GM21367 (cell line): Measurements from ENCODE around the gene ASGR2.
"Not testable (repeated sequence)": the region's sequence is repeated elsewhere in the genome, so short reads cannot be mapped to it uniquely, and the experiment has no call there.

Source experiments
- ATAC-seq: cut with Tn5 transposase; IDR thresholded peaks from one replicate; pipeline ENCODE4 v1.9.1; 2021; ENCODE audit not compliant: unreplicated experiment

ASGR2 gene

DNA sequence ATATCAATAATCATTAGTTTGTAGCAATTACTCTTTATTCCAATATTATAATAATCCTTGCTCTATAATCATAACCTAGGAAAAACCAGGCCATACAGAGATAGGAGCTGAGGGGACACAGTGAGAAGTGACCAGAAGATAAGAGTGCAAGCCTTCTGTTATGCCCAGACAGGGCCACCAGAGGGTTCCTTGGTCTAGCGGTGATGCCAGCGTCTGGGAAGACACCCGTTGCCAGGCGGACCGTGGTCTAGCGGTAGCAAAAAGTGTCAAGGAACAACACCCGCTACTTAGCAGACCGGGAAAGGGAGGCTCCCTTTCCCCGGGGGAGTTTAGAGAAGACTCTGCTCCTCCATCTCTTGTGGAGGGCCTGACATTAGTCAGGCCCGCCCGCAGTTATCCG, 11.8 kb upstream of the ASGR2 start:
- ATAC-seq = not testable (repeated sequence)

DNA sequence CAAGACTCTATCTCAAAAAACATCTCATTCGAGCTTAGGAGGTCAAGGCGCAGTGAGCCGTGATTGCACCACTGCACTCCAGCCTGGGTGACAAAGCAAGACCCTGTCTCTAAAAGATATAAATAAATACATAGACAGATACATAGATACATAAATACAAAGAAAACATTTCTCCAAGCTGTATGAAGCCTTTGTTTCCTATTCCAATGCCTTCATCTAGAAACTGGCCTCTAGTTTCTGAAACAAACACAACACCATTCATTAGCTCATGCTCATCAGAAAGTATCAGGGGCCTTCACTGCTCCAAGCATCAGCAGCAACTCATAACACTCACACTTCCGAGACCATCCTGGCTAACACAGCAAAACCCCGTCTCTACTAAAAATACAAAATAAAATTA, 10.3 kb upstream of the ASGR2 start:
- no peak for ATAC-seq

DNA sequence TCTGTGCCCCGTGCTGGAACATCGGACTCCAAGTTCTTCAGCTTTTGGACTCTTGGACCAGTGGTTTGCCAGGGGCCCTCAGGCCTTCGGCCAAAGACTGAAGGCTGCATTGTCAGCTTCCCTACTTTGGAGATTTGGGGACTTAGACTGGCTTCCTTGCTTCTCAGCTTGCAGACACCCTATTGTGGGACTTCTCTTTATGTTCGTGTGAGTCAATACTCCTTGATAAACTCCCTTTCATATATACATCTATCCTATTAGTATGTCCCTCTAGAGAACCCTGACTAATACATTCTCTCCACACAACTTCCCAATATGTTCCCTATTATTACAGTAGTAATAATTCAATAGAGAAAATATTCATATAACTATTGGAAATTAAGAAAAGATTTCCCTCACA, 9.2 kb upstream of the ASGR2 start:
- no peak for ATAC-seq

GRCh38 chr17:7122381-7122780, 7.8 kb upstream of the ASGR2 start:
- ATAC-seq = no peak

GRCh38 chr17:7120635-7121034, 6.0 kb upstream of the ASGR2 start:
- ATAC-seq = not testable (repeated sequence)

- ATAC-seq = no peak
These were observed 5.5 kb upstream of the ASGR2 start for GRCh38 chr17:7120123-7120522.

GRCh38 chr17:7119314-7119713, 4.7 kb upstream of the ASGR2 start:
- ATAC-seq = no peak

- no peak for ATAC-seq
These were observed 423 bp upstream of the ASGR2 start for GRCh38 chr17:7114875-7115614.

DNA sequence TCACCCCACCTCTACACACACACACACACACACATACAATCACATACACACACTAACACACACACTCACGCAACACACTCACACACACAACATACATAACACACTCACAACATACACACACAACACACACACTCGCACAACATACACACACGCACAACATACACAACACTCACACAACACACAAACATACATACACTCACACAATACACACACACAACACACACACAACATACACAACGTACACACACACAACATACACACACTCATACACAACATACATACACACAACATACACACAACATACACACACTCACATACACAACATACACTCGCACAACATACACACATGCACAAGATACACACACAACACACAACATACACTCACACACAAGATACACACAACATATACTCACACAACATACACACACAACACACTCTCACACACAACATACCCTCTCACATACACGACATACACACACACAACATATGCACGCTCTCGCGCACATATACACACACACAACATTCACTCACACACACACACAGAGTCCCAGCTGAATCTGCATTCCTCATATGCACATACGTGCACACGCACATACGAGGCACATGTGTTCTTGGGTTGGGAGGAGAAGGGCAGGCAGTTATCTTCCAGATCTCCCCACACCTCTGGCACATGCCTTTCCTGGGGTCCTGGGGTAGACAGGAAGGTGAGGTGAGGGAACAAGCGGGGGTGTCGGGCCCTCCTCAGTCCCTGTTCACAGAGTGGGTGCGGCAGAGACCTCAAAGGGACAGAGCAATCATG, 1.1 kb downstream of the ASGR2 start:
- ATAC-seq = no peak

DNA sequence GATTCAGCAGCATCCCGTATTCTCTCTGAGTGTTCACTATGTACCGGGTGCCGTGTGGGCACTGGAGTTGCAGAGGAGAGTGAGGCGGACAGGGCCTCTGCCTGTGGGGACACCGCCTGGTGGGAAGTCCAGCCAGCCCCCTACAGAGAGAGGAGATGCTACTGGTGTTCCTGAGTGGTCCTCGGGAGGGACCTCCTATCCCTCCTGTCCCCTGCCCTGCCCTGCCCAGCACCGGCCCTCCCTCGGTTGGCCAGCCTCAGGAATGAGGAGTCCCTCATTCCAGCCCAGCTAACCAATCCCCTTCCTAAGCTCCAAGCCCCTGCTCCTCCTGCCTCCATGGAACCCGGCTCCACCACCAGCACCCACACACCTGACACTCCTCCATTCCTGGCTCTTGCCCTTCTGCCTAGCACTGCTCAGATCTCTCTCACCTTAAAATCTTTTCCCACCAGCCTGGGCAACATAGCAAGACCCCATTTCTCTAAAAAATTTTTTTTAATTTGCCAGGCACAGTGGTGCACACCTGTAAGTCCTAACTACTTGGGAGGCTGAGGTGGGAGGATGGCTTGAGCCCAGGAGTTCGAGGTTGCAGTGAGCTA, 2.0 kb downstream of the ASGR2 start:
- ATAC-seq = no peak

DNA sequence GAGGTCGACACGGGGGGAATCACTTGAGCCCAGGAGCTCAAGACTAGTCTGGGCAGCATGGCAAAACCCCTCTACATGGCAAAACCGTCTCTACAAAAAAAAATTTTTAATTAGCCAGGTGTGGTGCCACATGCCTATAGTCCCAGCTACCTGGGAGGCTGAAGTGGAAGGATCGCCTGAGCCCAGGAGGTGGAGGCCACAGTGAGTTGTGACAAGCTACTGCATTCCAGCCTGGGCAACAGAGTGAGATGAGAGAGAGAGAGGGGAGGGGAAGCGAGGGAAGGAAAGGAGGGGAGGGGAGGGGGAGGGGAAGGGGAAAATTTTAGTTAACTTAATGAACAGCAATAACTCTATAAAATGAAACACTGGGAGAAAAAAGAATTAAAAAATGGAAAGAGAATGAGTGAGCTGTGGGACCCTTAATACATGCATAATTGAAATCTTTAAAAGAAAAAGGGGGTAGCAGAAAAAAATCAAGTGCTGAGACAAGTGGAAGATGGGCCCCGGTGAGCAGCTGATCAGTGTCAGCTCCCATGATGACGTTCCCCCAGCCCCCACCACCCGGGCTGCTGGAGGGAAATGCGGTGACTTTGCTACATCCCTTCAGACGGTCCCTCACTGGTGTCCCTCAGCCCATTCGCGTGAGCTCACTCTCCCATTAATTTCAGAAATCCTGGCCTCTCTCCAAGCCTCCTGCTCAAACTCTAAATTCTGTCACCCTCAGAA, 2.7 kb downstream of the ASGR2 start:
- ATAC-seq = no peak

GRCh38 chr17:7110617-7111306, 3.9 kb downstream of the ASGR2 start:
- no peak for ATAC-seq

- ATAC-seq = no peak
These were observed 4.9 kb downstream of the ASGR2 start for GRCh38 chr17:7109461-7110322.

DNA sequence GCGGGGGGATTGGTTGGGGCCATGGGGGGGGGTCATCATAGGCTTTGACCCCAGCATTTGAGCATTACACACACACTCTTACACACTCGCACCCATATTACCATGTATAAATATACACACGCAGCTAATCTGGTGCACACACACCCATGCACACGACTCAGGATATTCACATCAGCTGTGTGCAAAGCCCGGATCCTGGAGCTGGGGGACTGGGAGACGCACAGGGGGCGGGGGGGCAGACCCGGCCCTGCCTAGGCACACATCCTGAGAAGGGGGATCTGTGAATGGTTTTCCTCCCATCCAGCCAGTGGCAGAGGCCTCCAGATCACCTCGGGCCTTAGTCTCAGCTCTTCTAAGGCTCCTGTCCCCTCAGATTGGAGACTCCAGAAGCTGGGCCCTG, 5.6 kb downstream of the ASGR2 start:
- no peak for ATAC-seq

- ATAC-seq = no peak
These were observed 6.1 kb downstream of the ASGR2 start for GRCh38 chr17:7108560-7108925.

DNA sequence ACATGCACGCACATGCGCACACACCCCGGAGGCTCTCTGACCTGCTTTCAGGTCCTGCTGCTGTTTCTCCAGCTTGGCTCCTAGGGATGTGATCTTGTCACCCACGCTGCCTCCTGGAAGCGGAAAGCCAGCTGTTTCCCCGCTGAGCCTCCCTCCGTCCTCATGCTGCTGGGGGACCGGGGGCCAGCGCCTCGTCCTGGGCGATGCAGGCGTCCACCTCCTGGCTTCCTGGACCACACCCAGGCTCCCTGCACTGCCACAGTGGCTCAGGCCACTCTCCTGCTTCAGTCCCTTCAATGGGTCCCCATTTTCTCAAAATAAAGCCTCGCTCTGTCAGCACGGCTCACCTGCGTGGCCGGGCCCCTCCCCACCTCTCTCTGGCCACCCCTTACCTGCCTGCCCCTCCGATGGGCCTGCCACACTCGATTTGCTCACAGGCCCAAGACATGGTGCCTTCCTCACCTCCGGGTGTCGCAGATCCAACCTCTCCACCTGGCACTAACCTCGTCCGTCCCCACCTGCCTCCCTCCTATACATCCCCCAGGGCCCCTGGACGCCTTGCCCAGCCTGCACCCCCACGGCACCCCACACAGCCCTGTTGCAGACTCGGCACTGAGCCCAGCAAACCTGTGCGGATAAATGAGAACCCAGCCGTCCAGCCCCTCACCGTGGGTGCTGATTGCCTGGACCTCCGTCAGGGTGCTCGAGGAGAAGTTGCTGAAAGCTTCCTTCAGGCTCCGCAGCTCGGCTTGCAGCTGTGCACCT, 6.6 kb downstream of the ASGR2 start:
- ATAC-seq = no peak

DNA sequence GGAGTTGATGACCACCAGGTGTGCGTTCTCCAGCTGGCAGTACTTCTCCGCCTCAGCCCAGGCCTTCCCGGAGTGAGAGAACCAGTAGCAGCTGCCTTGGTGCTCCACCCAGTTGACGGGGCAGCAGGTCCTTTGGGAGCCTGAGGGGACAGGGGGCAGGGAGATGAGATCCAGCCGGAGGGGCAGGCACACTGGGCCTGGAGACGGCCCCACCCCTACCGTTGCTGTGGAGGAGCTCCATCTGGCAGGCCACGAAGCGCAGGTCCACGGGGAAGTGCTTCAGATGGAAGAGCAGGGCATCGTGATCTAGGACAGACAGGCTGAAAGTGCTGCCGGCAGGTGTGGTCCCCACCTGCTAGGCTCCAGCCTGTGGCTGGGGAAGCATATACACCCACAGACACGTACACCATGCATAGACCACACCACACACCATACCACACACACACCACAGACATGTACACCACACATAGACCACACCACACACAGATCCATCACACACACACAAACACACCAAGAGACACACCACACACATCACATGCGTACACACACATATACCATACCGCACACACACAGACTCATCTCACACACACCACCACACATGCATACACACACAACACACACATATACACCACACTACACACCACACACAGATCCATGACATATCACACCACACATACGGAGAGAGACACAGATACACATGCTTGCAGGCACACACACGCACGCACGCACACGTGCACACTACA, 7.4 kb downstream of the ASGR2 start:
- no peak for ATAC-seq

GRCh38 chr17:7102421-7102820, 12.2 kb downstream of the ASGR2 start:
- ATAC-seq = no peak

DNA sequence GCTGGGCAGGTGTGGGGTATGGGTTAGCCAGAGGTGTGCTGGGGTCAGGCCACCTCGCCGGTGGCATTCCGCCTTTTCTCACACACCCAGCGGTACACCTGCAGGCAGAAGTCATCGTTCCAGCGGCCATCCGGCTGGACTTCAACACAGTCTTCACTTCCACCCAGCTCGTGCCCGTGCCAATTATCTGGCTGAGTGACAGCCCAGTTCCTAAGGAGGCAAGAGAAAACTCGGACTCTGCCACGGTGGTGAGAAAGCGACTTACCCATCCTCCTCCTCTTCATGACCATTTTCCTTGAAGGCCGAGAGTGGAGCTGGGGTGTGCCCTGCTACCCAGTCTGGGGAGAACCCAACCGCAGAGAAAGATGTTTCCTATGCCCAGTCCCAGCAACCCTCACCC, 13.1 kb downstream of the ASGR2 start:
- ATAC-seq = no peak
